Measurements from ENCODE around the gene ARHGEF19. TPM values are rescaled to one million over a fixed set of nuclear protein-coding genes. Genes with fewer than 3 reads are reported as not detected.
A peak's percentile ranks its signal among the peaks of the same experiment; 100 is the strongest.

The ARHGEF19 gene
- total and polyA plus RNA-seq, 2 of the 13 experiments (the other 11 are each of a cell fraction or from before 2014, with no cell fraction given), result 1.7 to 1.8 TPM

DNA sequence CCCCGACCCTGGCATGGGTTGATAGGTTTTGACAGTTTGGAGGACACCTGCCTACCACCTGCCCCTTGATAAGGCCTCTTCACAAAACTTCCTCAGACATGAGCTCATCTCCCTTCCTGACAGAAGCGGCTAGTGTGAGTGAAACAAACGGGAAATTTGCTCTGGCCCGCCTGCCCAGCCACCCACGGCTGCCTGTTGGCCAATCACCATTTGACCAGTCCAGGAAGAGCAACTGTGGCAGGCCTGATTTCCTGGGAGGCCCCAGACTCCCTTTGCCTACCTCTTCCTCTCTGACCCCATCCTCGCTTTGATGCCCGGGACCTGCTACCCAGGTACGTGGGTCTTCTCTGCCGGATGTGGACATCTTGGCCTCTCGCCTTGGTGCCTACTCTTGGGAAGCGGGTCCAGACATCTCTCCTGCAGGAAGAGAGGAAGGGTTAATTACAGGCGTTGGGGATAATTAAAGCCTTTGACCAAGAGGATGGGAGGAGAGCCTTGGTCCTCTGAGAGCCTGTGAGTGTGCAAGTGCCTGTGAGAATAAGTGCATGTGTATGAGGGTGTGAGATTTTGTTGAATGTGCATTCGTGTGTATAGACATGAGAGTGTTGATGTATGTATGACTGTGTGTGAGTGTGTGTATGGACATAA lies 55.5 kb downstream of the ARHGEF19 start:
- ChIA-PET POLR2A (interaction anchor here (0.6 to 5.9 kb wide), 11 partner anchors 8 to 538 kb away, joined by 3 to 120 read pairs (median 6); no protein-coding TSS in a partner anchor), CTCF (ENCODE audit: low intra/inter-chr PET ratio, low total read pairs) (no interaction called here)
- DNase-seq (ENCODE audit: low spot score), result peak; percentile 55
- no peak overlapping the region for H2AFZ ChIP-seq (ENCODE audit: low read length)
- 56% methylated on average over 10 of the region's 13 CpGs for WGBS (ENCODE audit: low lambda C conversion rate)
- H3K36me3 ChIP-seq (replicated peaks in 1 of 2; ENCODE audit: control insufficient read depth in 1 of 2, insufficient read depth in 2 of 2, low read length in 2 of 2), result peaks cover 0 to 4% of the 10 kb centered on the region in 2 experiments; a peak in 1 of 5 replicates
- peak; percentile 23 for FAIRE-seq
- peaks cover 19% of the 10 kb centered on the region; the same call in 1 of the 2 replicates for H4K20me1 ChIP-seq (ENCODE audit: insufficient read depth, low read length)
- H3K4me2 ChIP-seq (ENCODE audit: low read depth, low read length), result peak overlapping the region; percentile 99
- BruUV-seq (replicated peaks), result no TSS peak
- ATAC-seq, result peak; percentile 25
- H3K9me3 ChIP-seq (ENCODE audit: low read length), result no peaks in the 10 kb centered on the region
- intact Hi-C loops (cut with micrococcal nuclease; ENCODE audit: unreplicated experiment) (no loop called here), in situ Hi-C loops (cut with HindIII; ENCODE audit: extremely low pct_ligation_motif_present, low pct_unique_long_range_greater_than_20kb) (no loop called here)
- H3K9ac ChIP-seq (ENCODE audit: insufficient read depth, low read depth, low read length), result peak overlapping the region; percentile 95
- peak overlapping the region; percentile 92 to 100 (median 95); a peak in 5 of 6 replicates for H3K4me3 ChIP-seq (replicated peaks in 1 of 3; ENCODE audit: insufficient read depth in 1 of 3, low read depth in 2 of 3, low read length in 3 of 3)
- peaks cover 40% of the 10 kb centered on the region for H3K4me1 ChIP-seq (ENCODE audit: insufficient read depth, low read length)
- peaks cover 46% of the 10 kb centered on the region for H3K79me2 ChIP-seq (ENCODE audit: insufficient read depth, low read length)
- H3K27ac ChIP-seq (ENCODE audit: extremely low read length, insufficient read depth, low read length), result no peak overlapping the region
- H3K27me3 ChIP-seq (ENCODE audit: control insufficient read depth in 1 of 2, insufficient read depth in 2 of 2, low read length in 2 of 2), result no peaks in the 10 kb centered on the region; a peak in 1 of 5 replicates
- TF ChIP-seq ARNT (IDR thresholded peaks at IDR 0.05) (no peak), ETV5 (CRISPR knock-in tag; IDR thresholded peaks at IDR 0.05; ENCODE audit: borderline replicate concordance) (peak; percentile 27; the same call in 1 of the 2 replicates), MXI1 (IDR thresholded peaks at IDR 0.05; ENCODE audit: borderline replicate concordance, low read depth, low read length) (no peak), HDAC2 (CRISPR knock-in tag; IDR thresholded peaks at IDR 0.05) (0 out of 2 replicates have a peak, but pooled peaks have one; percentile 20), NFYB (CRISPR knock-in tag; IDR thresholded peaks at IDR 0.05) (peak; percentile 55), GABPB1 (CRISPR knock-in tag; IDR thresholded peaks at IDR 0.05) (0 out of 2 replicates have a peak, but pooled peaks have one; percentile 22), SAP130 (CRISPR knock-in tag; IDR thresholded peaks at IDR 0.05; ENCODE audit: low read depth) (peak; percentile 50; the same call in 1 of the 2 replicates), ZNF776 (CRISPR knock-in tag; IDR thresholded peaks at IDR 0.05) (no peak), STAG1 (CRISPR knock-in tag; IDR thresholded peaks at IDR 0.05) (no peak), HOMEZ (CRISPR knock-in tag; IDR thresholded peaks at IDR 0.05; ENCODE audit: low read depth) (0 out of 2 replicates have a peak, but pooled peaks have one; percentile 18), ETV6 (CRISPR knock-in tag; conservative IDR thresholded peaks at IDR 0.05) (0 out of 2 replicates have a peak, but pooled peaks have one; percentile 35), PRMT3 (CRISPR knock-in tag; IDR thresholded peaks at IDR 0.05; ENCODE audit: borderline replicate concordance, low read depth) (no peak), CBFB (CRISPR knock-in tag; IDR thresholded peaks at IDR 0.05) (no peak), ZNF232 (CRISPR knock-in tag; IDR thresholded peaks at IDR 0.05; ENCODE audit: borderline replicate concordance) (0 out of 2 replicates have a peak, but pooled peaks have one; percentile 42), HNF4A (CRISPR knock-in tag; IDR thresholded peaks at IDR 0.05) (no peak), PHF5A (CRISPR knock-in tag; IDR thresholded peaks at IDR 0.05; ENCODE audit: low read depth, unreplicated experiment) (peak; percentile 4), NFYC (CRISPR knock-in tag; IDR thresholded peaks at IDR 0.05) (peak; percentile 41), GABPA (IDR thresholded peaks at IDR 0.05; ENCODE audit: low read depth, low read length) (no peak), GABPA (CRISPR knock-in tag; IDR thresholded peaks at IDR 0.05; ENCODE audit: low read depth) (peak; percentile 58; the same call in 1 of the 2 replicates), ZNF850 (CRISPR knock-in tag; conservative IDR thresholded peaks at IDR 0.05) (no peak), ZNF562 (CRISPR knock-in tag; IDR thresholded peaks at IDR 0.05; ENCODE audit: borderline replicate concordance) (no peak), NFIC (IDR thresholded peaks at IDR 0.05; ENCODE audit: low read length) (no peak)
- TF ChIP-seq, protein P1, sequence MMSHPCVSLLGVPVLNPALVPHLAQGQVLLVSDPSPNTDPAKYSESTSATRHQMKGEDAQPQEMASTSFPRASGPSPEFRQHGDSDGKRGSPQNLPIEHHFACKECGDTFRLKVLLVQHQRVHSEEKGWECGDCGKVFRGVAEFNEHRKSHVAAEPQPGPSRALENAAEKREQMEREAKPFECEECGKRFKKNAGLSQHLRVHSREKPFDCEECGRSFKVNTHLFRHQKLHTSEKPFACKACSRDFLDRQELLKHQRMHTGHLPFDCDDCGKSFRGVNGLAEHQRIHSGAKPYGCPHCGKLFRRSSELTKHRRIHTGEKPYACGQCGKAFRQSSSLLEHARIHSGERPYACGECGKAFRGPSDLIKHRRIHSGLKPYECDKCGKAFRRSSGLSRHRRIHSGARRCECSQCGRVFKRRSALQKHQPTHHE (CRISPR knock-in tag; IDR thresholded peaks at IDR 0.05; ENCODE audit: borderline replicate concordance), result no peak

Data from HepG2 (cell line).